ENCODE data around the gene PPP4R4.
"Not testable (repeated sequence)": the region's sequence is repeated elsewhere in the genome, so short reads cannot be mapped to it uniquely, and the experiment has no call there.

PPP4R4 gene

GRCh38 chr14:94192536-94192935 lies 18.4 kb downstream of the PPP4R4 start:
- DNase-seq, result no peak

DNA sequence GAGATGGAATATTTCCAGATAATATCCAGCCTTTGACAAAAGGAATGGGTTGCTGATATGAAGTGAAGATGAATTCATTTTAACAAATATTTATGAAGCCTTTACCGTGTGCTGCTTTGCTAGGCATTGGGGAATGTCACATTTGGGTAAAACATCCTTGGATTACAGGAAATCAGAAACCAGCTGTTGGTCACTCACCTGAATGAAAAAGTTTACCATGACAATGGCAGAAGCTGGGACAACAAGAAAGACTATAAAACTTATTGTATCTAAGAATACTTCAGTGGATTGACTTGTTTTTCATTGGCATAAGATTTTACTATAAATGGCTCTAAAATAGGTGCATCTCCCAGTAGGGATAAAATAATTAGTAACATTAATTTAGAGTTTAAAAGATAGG lies 19.7 kb downstream of the PPP4R4 start:
- DNase-seq, result no peak

DNA sequence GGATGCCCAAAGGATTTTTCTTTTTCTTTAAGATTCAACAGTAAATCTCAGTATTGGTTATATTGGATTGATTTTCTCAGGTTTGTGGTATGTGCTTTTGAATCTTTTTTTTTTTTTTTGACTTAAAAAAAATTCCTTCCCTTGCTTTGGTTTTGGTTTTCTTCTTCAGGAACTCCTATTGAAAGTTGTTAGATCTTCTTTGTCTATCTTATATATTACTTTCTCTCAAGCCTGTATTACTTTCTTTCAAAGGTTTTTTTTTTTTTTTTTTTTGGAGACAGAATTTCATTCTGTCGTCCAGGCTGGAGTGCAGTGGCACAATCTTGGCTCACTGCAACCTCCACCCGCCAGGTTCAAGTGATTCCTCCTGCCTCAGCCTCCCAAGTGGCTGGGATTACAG lies 21.9 kb downstream of the PPP4R4 start:
- DNase-seq, result no peak

- DNase-seq, result no peak
Observed at GRCh38 chr14:94203473-94204210, 29.5 kb downstream of the PPP4R4 start.

- no peak for DNase-seq
Observed at GRCh38 chr14:94213021-94213420, 38.9 kb downstream of the PPP4R4 start.

- DNase-seq, result no peak
Observed at GRCh38 chr14:94213741-94214140, 39.6 kb downstream of the PPP4R4 start.

DNA sequence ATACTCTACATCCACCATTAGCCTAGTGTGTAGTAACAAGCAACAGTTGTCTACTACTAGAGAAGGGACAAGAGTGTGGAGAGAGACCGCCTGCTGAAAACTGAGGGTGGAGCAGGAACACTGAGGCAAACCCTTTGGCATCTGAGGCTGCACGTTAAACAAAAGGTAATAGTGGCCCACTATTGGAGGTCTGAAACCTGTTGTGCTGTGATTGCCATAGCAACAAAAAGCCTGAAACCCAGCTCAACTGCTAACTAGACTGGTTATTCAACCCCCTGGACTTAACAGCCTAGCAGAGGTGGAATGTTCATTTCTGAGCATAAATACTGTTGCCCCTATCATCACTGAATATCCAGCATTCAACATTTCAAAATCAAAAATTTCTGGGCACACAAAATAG lies 43.0 kb downstream of the PPP4R4 start:
- DNase-seq, result no peak

DNA sequence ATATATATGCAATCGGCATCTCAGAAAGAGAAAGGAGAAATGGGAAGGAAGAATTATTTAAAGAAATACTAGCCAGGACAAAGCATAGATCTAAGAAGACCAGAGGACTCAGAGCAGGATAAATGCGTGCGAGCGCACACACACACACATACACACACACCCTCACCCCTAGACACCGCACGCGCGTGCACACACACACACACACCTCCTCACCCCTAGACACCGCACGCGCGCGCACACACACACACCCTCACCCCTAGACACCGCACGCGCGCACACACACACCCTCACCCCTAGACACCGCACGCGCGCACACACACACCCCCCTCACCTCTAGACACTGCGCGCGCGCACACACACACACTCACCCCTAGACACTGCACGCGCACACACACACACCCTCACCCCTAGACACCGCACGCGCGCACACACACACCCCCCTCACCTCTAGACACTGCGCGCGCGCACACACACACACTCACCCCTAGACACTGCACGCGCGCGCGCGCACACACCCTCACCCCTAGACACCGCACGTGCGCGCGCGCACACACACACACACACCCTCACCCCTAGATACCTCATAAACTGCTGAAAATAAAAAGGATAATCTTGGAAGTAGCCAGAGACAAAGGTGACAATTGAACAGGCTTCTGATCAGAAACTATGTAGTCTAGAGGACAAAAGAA lies 44.2 kb downstream of the PPP4R4 start:
- not testable (repeated sequence) for DNase-seq

DNA sequence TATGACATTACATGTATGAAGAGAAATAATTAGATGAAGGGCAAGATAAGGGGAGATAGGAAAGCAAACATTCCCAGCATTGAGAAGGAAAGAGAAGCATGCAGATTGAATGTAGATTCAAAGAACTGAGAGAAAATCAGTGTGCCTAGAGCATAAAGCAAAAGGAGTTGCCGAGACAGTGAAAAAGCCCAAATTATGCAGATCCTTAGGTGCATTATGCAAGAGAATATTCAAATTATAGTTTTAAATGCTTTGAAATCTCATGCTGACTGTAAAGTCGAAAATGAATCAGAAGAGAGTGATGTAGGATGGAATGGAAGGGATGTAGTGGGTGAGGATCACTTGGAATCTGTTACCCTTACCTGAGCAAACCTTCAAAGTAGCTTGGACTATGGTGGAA lies 49.9 kb downstream of the PPP4R4 start:
- DNase-seq, result no peak

DNA sequence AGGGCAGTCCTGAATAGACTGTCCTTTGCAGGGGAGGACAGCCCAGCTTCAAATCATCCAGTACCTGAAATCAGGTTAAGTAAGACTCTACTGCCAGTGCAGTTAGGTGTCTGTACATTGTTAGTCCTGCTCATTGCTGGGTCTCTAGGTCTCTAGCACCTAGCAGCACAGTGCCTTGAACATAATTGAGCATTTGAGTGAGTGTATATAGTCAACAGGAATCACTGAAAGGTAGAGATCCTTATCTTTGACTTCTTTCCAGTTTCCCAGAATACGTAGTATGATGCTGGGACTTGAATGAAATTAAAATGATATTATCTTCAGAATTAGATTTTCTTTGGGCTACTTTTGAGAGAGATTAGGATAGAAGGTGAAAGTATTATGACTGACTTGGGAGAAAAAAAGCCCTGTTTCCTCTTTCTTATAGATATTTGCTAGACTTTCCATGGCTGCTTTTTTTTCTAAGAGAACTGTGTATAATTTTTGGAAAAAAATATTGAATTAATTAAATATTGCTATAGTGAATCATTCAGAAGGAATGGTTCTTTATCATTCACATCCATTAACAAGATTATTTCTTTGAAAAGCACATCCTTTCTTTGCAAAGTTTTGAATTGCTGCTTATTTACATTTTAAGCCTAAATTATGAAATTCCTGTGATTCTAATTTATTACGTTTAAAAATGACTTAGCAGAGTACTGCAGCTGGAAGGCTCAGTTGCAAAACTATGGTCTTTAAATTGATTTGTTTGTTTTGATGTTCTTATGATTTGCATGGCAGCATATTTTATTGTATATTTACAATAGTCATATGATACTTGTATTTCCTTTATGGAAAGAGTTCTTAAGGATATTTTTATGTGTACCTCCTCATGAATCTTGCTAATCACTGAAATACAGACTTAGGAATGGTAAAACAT lies 51.6 kb downstream of the PPP4R4 start:
- DNase-seq, result no peak

- no peak for DNase-seq
Observed at GRCh38 chr14:94227029-94227428, 52.9 kb downstream of the PPP4R4 start.

GRCh38 chr14:94237046-94237445 lies 62.9 kb downstream of the PPP4R4 start:
- no peak for DNase-seq

- DNase-seq, result no peak
Observed at GRCh38 chr14:94237983-94238382, 63.9 kb downstream of the PPP4R4 start.

- DNase-seq, result no peak
Observed at GRCh38 chr14:94239406-94239805, 65.3 kb downstream of the PPP4R4 start.

- no peak for DNase-seq
Observed at GRCh38 chr14:94244182-94244581, 70.1 kb downstream of the PPP4R4 start.

DNA sequence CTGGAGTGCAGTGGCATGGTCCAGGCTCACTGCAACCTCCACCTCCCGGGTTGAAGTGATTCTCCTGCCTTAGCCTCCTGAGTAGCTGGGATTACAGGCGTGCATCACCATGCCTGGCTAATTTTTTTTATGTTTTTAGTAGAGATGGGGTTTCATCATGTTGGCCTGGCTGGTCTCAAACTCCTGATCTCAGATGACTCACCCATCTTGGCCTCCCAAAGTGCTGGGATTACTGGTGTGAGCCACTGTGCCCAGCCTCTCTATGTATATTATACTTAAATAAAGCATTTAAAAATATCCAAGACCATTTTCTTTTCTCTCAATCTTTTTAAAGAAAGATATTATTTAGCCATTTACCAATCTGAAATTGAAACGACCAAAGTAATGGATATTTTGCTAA lies 90.1 kb downstream of the PPP4R4 start:
- DNase-seq, result not testable (repeated sequence)

DNA sequence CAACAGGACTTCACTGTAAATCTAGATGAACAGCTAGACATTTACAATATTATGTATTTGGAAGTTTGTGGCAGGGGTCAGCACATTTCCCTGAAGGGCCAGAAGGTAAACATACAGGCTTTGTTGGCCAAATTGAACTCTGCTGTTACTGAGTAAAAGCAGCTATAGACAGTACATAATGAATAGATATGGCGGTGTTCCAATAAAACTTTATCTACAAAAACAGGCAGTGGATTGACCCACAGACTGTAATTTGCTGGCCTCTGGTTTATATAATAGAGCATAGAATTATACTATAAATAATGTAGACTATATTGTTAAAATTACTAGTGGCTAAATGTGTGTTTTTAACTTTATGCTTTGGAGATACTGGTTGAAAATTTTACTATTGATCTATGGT lies 93.2 kb downstream of the PPP4R4 start:
- no peak for DNase-seq

DNA sequence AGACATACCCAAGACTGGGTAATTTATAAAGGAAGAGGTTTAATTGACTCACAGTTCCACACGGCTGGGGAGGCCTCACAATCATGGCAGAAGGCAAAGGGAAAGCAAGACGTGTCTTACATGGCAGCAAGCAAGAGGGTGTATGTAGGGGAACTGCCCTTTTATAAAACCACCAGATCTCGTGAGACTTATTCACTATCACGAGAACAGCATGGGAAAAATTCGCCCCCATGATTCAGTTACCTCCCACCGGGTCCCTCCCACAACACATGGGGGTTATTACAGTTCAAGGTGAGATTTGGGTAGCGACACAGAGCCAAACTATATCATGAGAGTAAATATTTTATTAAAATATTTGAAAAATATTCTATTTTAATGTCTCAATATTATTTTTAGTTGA lies 94.5 kb downstream of the PPP4R4 start:
- DNase-seq, result not testable (repeated sequence)

- DNase-seq, result no peak
Observed at GRCh38 chr14:94269156-94269555, 95.0 kb downstream of the PPP4R4 start.

DNA sequence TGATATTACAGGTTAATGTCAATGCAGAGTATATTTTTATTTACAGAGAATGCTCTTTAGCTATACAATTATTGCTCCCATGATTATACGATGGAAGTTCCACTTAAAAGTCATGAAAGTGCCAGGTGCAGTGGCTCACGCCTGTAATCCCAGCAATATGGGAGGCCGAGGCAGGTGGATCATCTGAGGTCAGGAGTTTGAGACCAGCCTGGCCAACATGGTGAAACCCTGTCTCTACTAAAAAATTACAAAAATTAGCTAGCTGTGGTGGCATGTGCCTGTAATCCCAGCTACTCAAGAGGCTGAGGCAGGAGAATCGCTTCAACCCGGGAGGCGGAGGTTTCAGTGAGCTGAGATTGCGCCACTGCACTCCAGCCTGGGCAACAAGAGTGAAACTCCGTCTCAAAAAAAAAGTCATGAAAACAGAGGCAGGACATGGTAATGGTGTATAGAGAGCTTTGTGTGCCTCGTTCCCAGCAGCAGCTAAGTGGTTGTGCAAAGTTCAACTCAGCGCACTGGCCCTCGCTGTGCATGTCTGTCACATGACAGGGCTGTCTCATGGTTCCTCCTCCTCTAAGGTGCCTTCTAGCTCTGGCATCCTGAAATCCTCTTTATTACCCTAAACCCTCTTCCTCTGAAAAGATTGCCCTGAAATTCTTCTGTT lies 102.9 kb downstream of the PPP4R4 start:
- not testable (repeated sequence) for DNase-seq

GRCh38 chr14:94278731-94279130 lies 104.6 kb downstream of the PPP4R4 start:
- no peak for DNase-seq

GRCh38 chr14:94282991-94283723 lies 109.0 kb downstream of the PPP4R4 start:
- DNase-seq, result no peak

All from DMS79 treated with DMSO at 0.1 percent for 48 hours (cell line).